Testis (tissue), 2 donors: ENCODE results near the gene SEMA5A.

Source experiments
- POLR2A ChIP-seq: fragments of 450-650 bp; IDR thresholded peaks from one replicate; pipeline ENCODE4 v1.6.1; 2017; ENCODE audit warnings: antibody characterized with exemption, mild to moderate bottlenecking, moderate library complexity
- TF ChIP-seq, protein P1 (sequence below), 3 experiments: fragments of 450-650 bp in 2 of 3; fragments of 200-600 bp in 1 of 3; sonication (generic) in 1 of 3; IDR thresholded peaks; one replicate each; pipeline ENCODE4 v1.5.1; 2016 to 2019; ENCODE audit warnings: antibody characterized with exemption in 3 of 3, mild to moderate bottlenecking in 2 of 3, moderate library complexity in 1 of 3

DNA sequence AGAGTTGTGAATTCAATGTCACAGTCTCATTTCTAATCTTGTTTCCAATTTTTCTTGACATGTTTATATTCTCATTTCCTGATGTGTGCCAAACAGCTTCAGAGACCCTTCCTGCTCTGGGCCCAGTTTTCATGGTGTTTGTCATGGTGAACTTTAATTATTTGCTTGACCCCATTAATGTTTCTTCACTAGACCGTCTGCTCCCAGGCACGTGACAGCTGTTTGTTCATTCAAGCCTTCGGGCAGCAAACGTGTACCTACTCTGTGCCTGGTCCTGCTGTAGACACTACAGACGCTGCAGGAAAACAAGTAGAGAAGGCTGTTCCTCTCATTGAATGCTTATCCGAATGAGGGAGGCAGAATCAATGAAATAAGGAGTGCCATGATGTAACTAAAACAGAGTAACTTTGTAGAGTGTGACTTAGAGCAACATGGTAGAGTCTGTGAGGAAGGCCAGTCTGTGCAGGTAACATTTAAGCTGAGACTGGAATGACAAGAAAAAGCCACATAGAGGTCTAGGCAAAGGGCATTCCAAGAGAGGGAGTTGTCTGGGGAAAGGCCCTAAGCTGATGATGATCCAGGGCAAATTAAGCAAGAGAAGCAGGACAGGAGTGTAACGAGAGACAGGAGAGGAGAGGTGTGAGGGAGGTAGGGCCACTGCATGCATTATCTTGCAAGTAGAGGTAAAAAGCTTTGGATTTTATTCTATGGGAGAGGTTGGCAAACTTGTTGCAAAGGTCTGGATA, 191.4 kb downstream of the SEMA5A start:
- TF ChIP-seq, protein P1, sequence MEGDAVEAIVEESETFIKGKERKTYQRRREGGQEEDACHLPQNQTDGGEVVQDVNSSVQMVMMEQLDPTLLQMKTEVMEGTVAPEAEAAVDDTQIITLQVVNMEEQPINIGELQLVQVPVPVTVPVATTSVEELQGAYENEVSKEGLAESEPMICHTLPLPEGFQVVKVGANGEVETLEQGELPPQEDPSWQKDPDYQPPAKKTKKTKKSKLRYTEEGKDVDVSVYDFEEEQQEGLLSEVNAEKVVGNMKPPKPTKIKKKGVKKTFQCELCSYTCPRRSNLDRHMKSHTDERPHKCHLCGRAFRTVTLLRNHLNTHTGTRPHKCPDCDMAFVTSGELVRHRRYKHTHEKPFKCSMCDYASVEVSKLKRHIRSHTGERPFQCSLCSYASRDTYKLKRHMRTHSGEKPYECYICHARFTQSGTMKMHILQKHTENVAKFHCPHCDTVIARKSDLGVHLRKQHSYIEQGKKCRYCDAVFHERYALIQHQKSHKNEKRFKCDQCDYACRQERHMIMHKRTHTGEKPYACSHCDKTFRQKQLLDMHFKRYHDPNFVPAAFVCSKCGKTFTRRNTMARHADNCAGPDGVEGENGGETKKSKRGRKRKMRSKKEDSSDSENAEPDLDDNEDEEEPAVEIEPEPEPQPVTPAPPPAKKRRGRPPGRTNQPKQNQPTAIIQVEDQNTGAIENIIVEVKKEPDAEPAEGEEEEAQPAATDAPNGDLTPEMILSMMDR (IDR thresholded peaks at IDR 0.05) = no peak
- no peak for TF ChIP-seq POLR2A
